HepG2 (cell line): ENCODE results near the gene KIAA1958. TPM values are rescaled to one million over a fixed set of nuclear protein-coding genes. Genes with fewer than 3 reads are reported as not detected.

Source experiments
- ATAC-seq: fragments of 200-7000 bp; cut with Tn5 transposase; 3 replicates; pipeline ENCODE4 v1.9.1; 2020; ENCODE audit warnings: mild to moderate bottlenecking, moderate library complexity
- BruUV-seq: library from RNA; stranded (reverse); fragments of 400-500 nt; replicated peaks from 2 replicates; lab custom pipeline; 2021; lab: Mats Ljungman, UMichigan
- CTCF ChIA-PET: fragments of 300-600 bp; formaldehyde crosslinking; extraction: SDS; loops from one replicate; lab custom pipeline; 2021; ENCODE audit warnings: low total read pairs, inconsistent platforms, low intra/inter-chr PET ratio; lab: Yijun Ruan, JAX
- POLR2A ChIA-PET: fragments of 350-600 bp; sonication (Branson Sonifier 250); formaldehyde crosslinking; loops from one replicate; lab custom pipeline; 2020; ENCODE audit warnings: antibody characterized with exemption, inconsistent platforms; lab: Yijun Ruan, JAX
- DNase-seq: peaks from one replicate; pipeline ENCODE4 v3.0.0-alpha.2; 2015; ENCODE audit warnings: low spot score
- FAIRE-seq: peaks from 3 replicates; lab custom pipeline; 2011; peaks lifted over from hg19 to GRCh38; lab: Jason Lieb, UNC
- H2AFZ ChIP-seq: one replicate; pipeline ENCODE4 v1.6.1; 2011; ENCODE audit warnings: low read length, inconsistent platforms
- H3K27ac ChIP-seq: fragments of 300-600 bp; 3 replicates; pipeline ENCODE4 v1.8.0; 2011; ENCODE audit warnings: mixed run types, mild to moderate bottlenecking, mixed read lengths, low read length, inconsistent platforms; ENCODE audit not compliant: insufficient read depth; ENCODE audit errors: extremely low read length
- H3K27me3 ChIP-seq, 2 experiments: fragments of 200-600 bp in 1 of 2; 2 replicates in 1 of 2; 3 replicates in 1 of 2; pipeline versions ENCODE4 v1.6.0 to v1.8.0; 2011; ENCODE audit warnings: low read length in 2 of 2, mild to moderate bottlenecking in 2 of 2, moderate library complexity in 2 of 2, inconsistent platforms in 1 of 2; ENCODE audit not compliant: insufficient read depth in 2 of 2, control insufficient read depth in 1 of 2
- H3K36me3 ChIP-seq, 2 experiments: fragments of 200-600 bp in 1 of 2; replicated peaks in 1 of 2; 2 replicates in 1 of 2; 3 replicates in 1 of 2; pipeline versions ENCODE4 v1.5.1 to v1.8.0; 2011; ENCODE audit warnings: low read length in 2 of 2, inconsistent platforms in 1 of 2; ENCODE audit not compliant: insufficient read depth in 2 of 2, control insufficient read depth in 1 of 2
- H3K4me1 ChIP-seq: 2 replicates; pipeline ENCODE4 v1.5.1; 2012; ENCODE audit warnings: low read length, inconsistent platforms; ENCODE audit not compliant: insufficient read depth
- H3K4me2 ChIP-seq: 2 replicates; pipeline ENCODE4 v1.6.0; 2011; ENCODE audit warnings: low read depth, low read length, inconsistent platforms
- H3K4me3 ChIP-seq, 3 experiments: fragments of 200-600 bp in 1 of 3; sonication (generic), shearing (Covaris generic) in 1 of 3; replicated peaks in 1 of 3; 2 replicates each; pipeline ENCODE4 v1.5.1; 2011 to 2016; ENCODE audit warnings: low read length in 3 of 3, inconsistent platforms in 2 of 3, low read depth in 2 of 3, mild to moderate bottlenecking in 2 of 3, control low read depth in 1 of 3, mixed read lengths in 1 of 3; ENCODE audit not compliant: insufficient read depth in 1 of 3
- H3K79me2 ChIP-seq: one replicate; pipeline ENCODE4 v1.6.1; 2011; ENCODE audit warnings: low read length, inconsistent platforms; ENCODE audit not compliant: insufficient read depth
- H3K9ac ChIP-seq: 2 replicates; pipeline ENCODE4 v1.6.0; 2011; ENCODE audit warnings: mild to moderate bottlenecking, low read depth, low read length, inconsistent platforms; ENCODE audit not compliant: insufficient read depth
- H3K9me3 ChIP-seq: 2 replicates; pipeline ENCODE4 v1.5.1; 2012; ENCODE audit warnings: mild to moderate bottlenecking, low read length
- H4K20me1 ChIP-seq: 2 replicates; pipeline ENCODE4 v1.6.0; 2011; ENCODE audit warnings: inconsistent platforms, mild to moderate bottlenecking, low read length, moderate library complexity; ENCODE audit not compliant: insufficient read depth
- GABPB1 ChIP-seq: IDR thresholded peaks from 2 replicates; pipeline ENCODE4 v1.6.1; 2016; ENCODE audit warnings: mild to moderate bottlenecking, missing genetic modification reagents, moderate library complexity, missing compliant biosample characterization
- GATA4 ChIP-seq: sonication (generic); IDR thresholded peaks from 2 replicates; pipeline ENCODE4 v1.6.1; 2016; ENCODE audit warnings: antibody characterized with exemption, low read depth, borderline replicate concordance
- KDM5A ChIP-seq: fragments of 200-600 bp; sonication (generic); IDR thresholded peaks from 2 replicates; pipeline ENCODE4 v1.7.0; 2018; ENCODE audit warnings: antibody characterized with exemption, mild to moderate bottlenecking, low read length, borderline replicate concordance
- NFYC ChIP-seq: IDR thresholded peaks from 2 replicates; pipeline ENCODE4 v1.6.1; 2016; ENCODE audit warnings: missing genetic modification reagents, missing compliant biosample characterization
- RFX3 ChIP-seq: IDR thresholded peaks from 2 replicates; pipeline ENCODE4 v1.6.1; 2016; ENCODE audit warnings: missing biosample characterization, missing genetic modification reagents
- ZNF703 ChIP-seq: sonication (generic); formaldehyde crosslinking; IDR thresholded peaks from 2 replicates; pipeline ENCODE4 v1.5.1; 2020; ENCODE audit warnings: missing genetic modification reagents, mild to moderate bottlenecking, moderate library complexity, borderline replicate concordance
- ZSCAN20 ChIP-seq: sonication (generic); formaldehyde crosslinking; IDR thresholded peaks from 2 replicates; pipeline ENCODE4 v1.4.0; 2020; ENCODE audit warnings: missing genetic modification reagents, mild to moderate bottlenecking, borderline replicate concordance
- WGBS: methylation state at CpG from one replicate; pipeline ENCODE4 v1.1.6; 2017; ENCODE audit warnings: low lambda C conversion rate; 5-methylcytosine and 5-hydroxymethylcytosine counted together
- in situ Hi-C: cut with HindIII; loops from 2 replicates; pipeline ENCODE4 v1.10.0; 2017; ENCODE audit warnings: low pct_unique_long_range_greater_than_20kb; ENCODE audit not compliant: extremely low pct_ligation_motif_present
- intact Hi-C: fragments of 100-400 bp; cut with micrococcal nuclease; formaldehyde crosslinking; loops from one replicate; pipeline ENCODE4 v1.10.0; 2022; ENCODE audit not compliant: unreplicated experiment
- polyA plus RNA-seq, 8 experiments: library from polyadenylated mRNA; depleted of rRNA in 3 of 8; stranded (reverse) in 7 of 8; unstranded in 1 of 8; fragments of >200 nt; fragmentation: Illumina TruSeq in 4 of 8; extraction: Trizol in 4 of 8; gene quantifications; 2 replicates each; pipeline versions ENCODE4 v1.2.1 to v1.2.3, GENCODE V29; 2011 to 2016; ENCODE audit warnings: low read depth in 4 of 8, missing spikeins in 1 of 8, mixed read lengths in 1 of 8; ENCODE audit not compliant: insufficient read depth in 1 of 8
- total RNA-seq, 5 experiments: library from RNA; depleted of rRNA; stranded (reverse); fragments of >200 nt; fragmentation: Illumina TruSeq; extraction: Trizol; gene quantifications; 2 replicates each; pipeline ENCODE4 v1.2.3, GENCODE V29; 2016; ENCODE audit warnings: low read depth in 1 of 5
- TF ChIP-seq, protein P1 (sequence below): sonication (generic); formaldehyde crosslinking; IDR thresholded peaks from 2 replicates; pipeline ENCODE4 v1.8.0; 2022; ENCODE audit warnings: low read depth, missing genetic modification reagents
- TF ChIP-seq, protein P2 (sequence below): sonication (generic); formaldehyde crosslinking; IDR thresholded peaks from 2 replicates; pipeline ENCODE4 v1.9.0; 2021; ENCODE audit warnings: missing genetic modification reagents, borderline replicate concordance
- TF ChIP-seq, protein P3 (sequence below): sonication (generic); formaldehyde crosslinking; IDR thresholded peaks from 2 replicates; pipeline ENCODE4 v1.4.0; 2020; ENCODE audit warnings: missing genetic modification reagents

KIAA1958 gene
- total and polyA plus RNA-seq, 2 of the 13 experiments (the other 11 are each of a cell fraction or from before 2014, with no cell fraction given), result 8.5 to 10.3 TPM

DNA sequence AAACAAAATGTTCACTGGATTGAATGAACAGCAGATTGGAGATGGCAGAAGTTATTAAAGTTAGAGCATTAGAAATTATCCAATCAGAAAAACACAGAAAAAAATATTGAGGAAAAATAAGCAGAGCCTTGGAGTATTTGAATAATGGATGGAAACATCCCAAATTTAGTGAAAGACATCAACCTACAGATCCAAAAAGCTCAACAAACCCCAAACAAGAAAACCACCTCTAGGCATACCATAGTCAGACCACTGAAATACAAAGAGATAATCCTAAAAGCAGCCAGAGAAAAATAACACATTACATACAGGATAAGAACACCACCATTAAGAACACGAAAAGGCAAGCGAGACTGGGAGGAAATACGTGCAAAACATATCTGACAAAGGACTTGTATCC lies 226.1 kb downstream of the KIAA1958 start (continued):
- TF ChIP-seq, protein P1, sequence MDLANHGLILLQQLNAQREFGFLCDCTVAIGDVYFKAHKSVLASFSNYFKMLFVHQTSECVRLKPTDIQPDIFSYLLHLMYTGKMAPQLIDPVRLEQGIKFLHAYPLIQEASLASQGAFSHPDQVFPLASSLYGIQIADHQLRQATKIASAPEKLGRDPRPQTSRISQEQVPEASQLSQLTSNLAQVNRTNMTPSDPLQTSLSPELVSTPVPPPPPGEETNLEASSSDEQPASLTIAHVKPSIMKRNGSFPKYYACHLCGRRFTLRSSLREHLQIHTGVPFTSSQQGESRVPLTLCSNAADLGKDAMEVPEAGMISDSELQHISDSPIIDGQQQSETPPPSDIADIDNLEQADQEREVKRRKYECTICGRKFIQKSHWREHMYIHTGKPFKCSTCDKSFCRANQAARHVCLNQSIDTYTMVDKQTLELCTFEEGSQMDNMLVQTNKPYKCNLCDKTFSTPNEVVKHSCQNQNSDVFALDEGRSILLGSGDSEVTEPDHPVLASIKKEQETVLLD (CRISPR knock-in tag), result no peak
- no peak for TF ChIP-seq ZNF703 (CRISPR knock-in tag)
- TF ChIP-seq GATA4, result no peak
- TF ChIP-seq ZSCAN20 (CRISPR knock-in tag), result no peak
- TF ChIP-seq GABPB1 (CRISPR knock-in tag), result no peak

DNA sequence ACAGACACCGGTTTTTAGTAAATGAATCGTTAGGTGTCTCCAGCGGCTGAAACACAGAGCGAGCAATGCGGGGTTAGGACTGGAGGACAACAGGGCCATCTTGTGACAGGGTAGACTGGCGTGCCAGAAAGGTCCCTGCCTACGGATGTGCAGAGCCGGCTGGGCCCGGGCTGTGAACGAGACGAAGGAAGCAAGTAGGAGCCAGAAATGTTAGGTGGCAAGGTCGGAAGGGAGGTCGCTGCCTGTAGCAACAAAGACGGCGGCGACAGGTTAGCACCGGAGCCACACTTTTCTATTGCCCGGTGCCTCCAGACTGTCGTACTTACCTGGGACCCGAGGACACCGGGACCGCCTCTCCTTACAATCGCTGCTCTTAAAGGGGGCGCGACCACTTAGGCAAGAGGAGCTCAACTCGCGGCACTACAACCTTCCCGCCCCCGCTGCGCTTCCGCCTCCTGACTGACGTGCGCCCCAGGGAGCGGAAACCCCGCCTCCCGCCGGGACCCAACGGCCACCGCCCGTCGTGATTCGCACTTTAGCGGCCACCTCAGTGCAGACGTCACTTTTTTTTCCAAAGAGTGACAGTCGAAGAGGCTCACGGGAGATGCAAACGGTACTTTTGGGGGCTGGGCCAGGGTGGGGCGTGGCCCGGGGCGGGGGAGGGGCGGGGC lies 231.2 kb downstream of the KIAA1958 start, which contains the start of gene INIP:
INIP (minus strand) TSS at position 457 of the 671 bp plus-strand sequence. CDS start 1,632 bp downstream, outside the sequence.
- 0% methylated on average over 24 of the region's 51 CpGs for WGBS
- Histone ChIP-seq H3K27me3 (no peaks in the 10 kb centered on the region), H3K4me1 (peaks cover 23% of the 10 kb centered on the region), H3K36me3 (no peaks in the 10 kb centered on the region; a peak in 1 of 5 replicates), H3K27ac (peak within 1 kb of the TSS; percentile 86), H3K79me2 (peaks cover 22% of the 10 kb centered on the region), H4K20me1 (no peaks in the 10 kb centered on the region), H3K9ac (peak within 1 kb of the TSS; percentile 80), H3K9me3 (no peaks in the 10 kb centered on the region), H3K4me3 (peak within 1 kb of the TSS; percentile 86 to 94 (median 87)), H3K4me2 (peak within 1 kb of the TSS; percentile 87), H2AFZ (no peak within 1 kb of the TSS)
- in situ Hi-C loops, result loop anchor here (25.0 kb wide), 2 partner anchors 230 to 630 kb away; partner anchors contain the start of gene KIAA1958
- BruUV-seq, result TSS peak; percentile 92
- DNase-seq (peak; percentile 95), FAIRE-seq (peak; percentile 81), ATAC-seq (peak; percentile 96)
- ChIA-PET POLR2A (interaction anchor here (1.0 to 3.3 kb wide), 6 partner anchors 13 to 339 kb away, joined by 3 to 32 read pairs (median 6); partner anchors contain the start of genes HSDL2 and SNX30), CTCF (interaction anchor here (1.3 kb wide), 1 partner anchor 75 kb away, joined by 4 read pairs; no protein-coding TSS in a partner anchor)
- intact Hi-C loops, result loop anchor here (1.0 to 10.0 kb wide), 3 partner anchors 30 to 333 kb away; partner anchors contain the start of gene HSDL2
- peak; percentile 82 for TF ChIP-seq NFYC (CRISPR knock-in tag)
- no peak for TF ChIP-seq RFX3 (CRISPR knock-in tag)
- TF ChIP-seq KDM5A, result peak; percentile 78
- TF ChIP-seq, protein P2, sequence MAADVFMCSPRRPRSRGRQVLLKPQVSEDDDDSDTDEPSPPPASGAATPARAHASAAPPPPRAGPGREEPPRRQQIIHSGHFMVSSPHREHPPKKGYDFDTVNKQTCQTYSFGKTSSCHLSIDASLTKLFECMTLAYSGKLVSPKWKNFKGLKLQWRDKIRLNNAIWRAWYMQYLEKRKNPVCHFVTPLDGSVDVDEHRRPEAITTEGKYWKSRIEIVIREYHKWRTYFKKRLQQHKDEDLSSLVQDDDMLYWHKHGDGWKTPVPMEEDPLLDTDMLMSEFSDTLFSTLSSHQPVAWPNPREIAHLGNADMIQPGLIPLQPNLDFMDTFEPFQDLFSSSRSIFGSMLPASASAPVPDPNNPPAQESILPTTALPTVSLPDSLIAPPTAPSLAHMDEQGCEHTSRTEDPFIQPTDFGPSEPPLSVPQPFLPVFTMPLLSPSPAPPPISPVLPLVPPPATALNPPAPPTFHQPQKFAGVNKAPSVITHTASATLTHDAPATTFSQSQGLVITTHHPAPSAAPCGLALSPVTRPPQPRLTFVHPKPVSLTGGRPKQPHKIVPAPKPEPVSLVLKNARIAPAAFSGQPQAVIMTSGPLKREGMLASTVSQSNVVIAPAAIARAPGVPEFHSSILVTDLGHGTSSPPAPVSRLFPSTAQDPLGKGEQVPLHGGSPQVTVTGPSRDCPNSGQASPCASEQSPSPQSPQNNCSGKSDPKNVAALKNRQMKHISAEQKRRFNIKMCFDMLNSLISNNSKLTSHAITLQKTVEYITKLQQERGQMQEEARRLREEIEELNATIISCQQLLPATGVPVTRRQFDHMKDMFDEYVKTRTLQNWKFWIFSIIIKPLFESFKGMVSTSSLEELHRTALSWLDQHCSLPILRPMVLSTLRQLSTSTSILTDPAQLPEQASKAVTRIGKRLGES (CRISPR knock-in tag), result no peak
- TF ChIP-seq, protein P3, sequence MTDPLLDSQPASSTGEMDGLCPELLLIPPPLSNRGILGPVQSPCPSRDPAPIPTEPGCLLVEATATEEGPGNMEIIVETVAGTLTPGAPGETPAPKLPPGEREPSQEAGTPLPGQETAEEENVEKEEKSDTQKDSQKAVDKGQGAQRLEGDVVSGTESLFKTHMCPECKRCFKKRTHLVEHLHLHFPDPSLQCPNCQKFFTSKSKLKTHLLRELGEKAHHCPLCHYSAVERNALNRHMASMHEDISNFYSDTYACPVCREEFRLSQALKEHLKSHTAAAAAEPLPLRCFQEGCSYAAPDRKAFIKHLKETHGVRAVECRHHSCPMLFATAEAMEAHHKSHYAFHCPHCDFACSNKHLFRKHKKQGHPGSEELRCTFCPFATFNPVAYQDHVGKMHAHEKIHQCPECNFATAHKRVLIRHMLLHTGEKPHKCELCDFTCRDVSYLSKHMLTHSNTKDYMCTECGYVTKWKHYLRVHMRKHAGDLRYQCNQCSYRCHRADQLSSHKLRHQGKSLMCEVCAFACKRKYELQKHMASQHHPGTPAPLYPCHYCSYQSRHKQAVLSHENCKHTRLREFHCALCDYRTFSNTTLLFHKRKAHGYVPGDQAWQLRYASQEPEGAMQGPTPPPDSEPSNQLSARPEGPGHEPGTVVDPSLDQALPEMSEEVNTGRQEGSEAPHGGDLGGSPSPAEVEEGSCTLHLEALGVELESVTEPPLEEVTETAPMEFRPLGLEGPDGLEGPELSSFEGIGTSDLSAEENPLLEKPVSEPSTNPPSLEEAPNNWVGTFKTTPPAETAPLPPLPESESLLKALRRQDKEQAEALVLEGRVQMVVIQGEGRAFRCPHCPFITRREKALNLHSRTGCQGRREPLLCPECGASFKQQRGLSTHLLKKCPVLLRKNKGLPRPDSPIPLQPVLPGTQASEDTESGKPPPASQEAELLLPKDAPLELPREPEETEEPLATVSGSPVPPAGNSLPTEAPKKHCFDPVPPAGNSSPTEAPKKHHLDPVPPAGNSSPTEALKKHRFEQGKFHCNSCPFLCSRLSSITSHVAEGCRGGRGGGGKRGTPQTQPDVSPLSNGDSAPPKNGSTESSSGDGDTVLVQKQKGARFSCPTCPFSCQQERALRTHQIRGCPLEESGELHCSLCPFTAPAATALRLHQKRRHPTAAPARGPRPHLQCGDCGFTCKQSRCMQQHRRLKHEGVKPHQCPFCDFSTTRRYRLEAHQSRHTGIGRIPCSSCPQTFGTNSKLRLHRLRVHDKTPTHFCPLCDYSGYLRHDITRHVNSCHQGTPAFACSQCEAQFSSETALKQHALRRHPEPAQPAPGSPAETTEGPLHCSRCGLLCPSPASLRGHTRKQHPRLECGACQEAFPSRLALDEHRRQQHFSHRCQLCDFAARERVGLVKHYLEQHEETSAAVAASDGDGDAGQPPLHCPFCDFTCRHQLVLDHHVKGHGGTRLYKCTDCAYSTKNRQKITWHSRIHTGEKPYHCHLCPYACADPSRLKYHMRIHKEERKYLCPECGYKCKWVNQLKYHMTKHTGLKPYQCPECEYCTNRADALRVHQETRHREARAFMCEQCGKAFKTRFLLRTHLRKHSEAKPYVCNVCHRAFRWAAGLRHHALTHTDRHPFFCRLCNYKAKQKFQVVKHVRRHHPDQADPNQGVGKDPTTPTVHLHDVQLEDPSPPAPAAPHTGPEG (CRISPR knock-in tag), result 0 out of 2 replicates have a peak, but pooled peaks have one; percentile 28
